Colonic mucosa (tissue), 4 donors: ENCODE results near the gene SLAMF6. TPM values are rescaled to one million over a fixed set of nuclear protein-coding genes. Genes with fewer than 3 reads are reported as not detected.

ENCODE experiments used
- DNase-seq: peaks from one replicate; pipeline ENCODE4 v3.0.0-alpha.2; 2020
- H3K27ac ChIP-seq: fragments of 200-600 bp; one replicate; pipeline ENCODE4 v1.8.0; 2021
- H3K27me3 ChIP-seq: fragments of 200-600 bp; one replicate; pipeline ENCODE4 v1.8.0; 2021
- H3K36me3 ChIP-seq: fragments of 200-600 bp; one replicate; pipeline ENCODE4 v1.8.0; 2021
- H3K4me1 ChIP-seq: fragments of 200-600 bp; one replicate; pipeline ENCODE4 v1.8.0; 2021; ENCODE audit warnings: mild to moderate bottlenecking
- H3K4me3 ChIP-seq: fragments of 200-600 bp; one replicate; pipeline ENCODE4 v1.8.0; 2021
- H3K9ac ChIP-seq, 2 donors: one replicate each; pipeline ENCODE4 v1.7.0; 2013; ENCODE audit warnings: control low read depth in 2 of 2, low read depth in 2 of 2, low read length in 2 of 2
- H3K9me3 ChIP-seq: fragments of 200-600 bp; one replicate; pipeline ENCODE4 v1.8.0; 2021
- CTCF ChIP-seq: fragments of 200-600 bp; IDR thresholded peaks from one replicate; pipeline ENCODE4 v1.8.0; 2022; ENCODE audit warnings: antibody characterized with exemption, mild to moderate bottlenecking
- intact Hi-C: fragments of 100-400 bp; cut with DNase I; formaldehyde crosslinking; loops from one replicate; pipeline ENCODE4 v1.14.1; 2022
- total RNA-seq, 2 donors: library from RNA; stranded (reverse); fragmentation: NEBNext Ultra II Directional in 1 of 2; extraction: Animal tissue kit (Norgen Biotek cat#: 25700) in 1 of 2; gene quantifications; one replicate each; pipeline ENCODE4 v1.2.1, GENCODE V29; 2021
- donor health status: healthy.
- donor health status: DM: no; HTN: no; CAD: no.
- donor health status: DM: no; HTN: no; CAD: no.

Gene SLAMF6
- total RNA-seq, 2 donors from 2014 or later: 1.1 to 1.4 TPM

- Histone ChIP-seq H3K27ac (no peak overlapping the region), H3K36me3 (no peaks in the 10 kb centered on the region), H3K4me3 (no peak overlapping the region), H3K4me1 (peaks cover 11% of the 10 kb centered on the region), H3K27me3 (no peaks in the 10 kb centered on the region), H3K9ac (no peak overlapping the region), H3K9me3 (no peaks in the 10 kb centered on the region)
- TF ChIP-seq CTCF: no peak
- intact Hi-C loops: no loop called here
- DNase-seq: no peak
These were observed 73.6 kb downstream of the SLAMF6 start for GRCh38 chr1:160449494-160449893.

GRCh38 chr1:160446945-160447600 lies 76.0 kb downstream of the SLAMF6 start:
- H3K27me3 ChIP-seq: no peaks in the 10 kb centered on the region
- H3K9ac ChIP-seq: no peak overlapping the region
- DNase-seq: no peak
- no peak for TF ChIP-seq CTCF
- intact Hi-C loops: no loop called here
- H3K4me3 ChIP-seq: no peak overlapping the region
- peaks cover 11% of the 10 kb centered on the region for H3K4me1 ChIP-seq
- no peak overlapping the region for H3K27ac ChIP-seq
- H3K36me3 ChIP-seq: no peaks in the 10 kb centered on the region
- H3K9me3 ChIP-seq: no peaks in the 10 kb centered on the region

GRCh38 chr1:160439718-160440117 lies 83.3 kb downstream of the SLAMF6 start:
- Histone ChIP-seq H3K4me1 (peaks cover 3% of the 10 kb centered on the region), H3K27ac (no peak overlapping the region), H3K9ac (no peak overlapping the region), H3K4me3 (no peak overlapping the region), H3K9me3 (no peaks in the 10 kb centered on the region), H3K27me3 (no peaks in the 10 kb centered on the region), H3K36me3 (no peaks in the 10 kb centered on the region)
- TF ChIP-seq CTCF: no peak
- intact Hi-C loops: no loop called here
- DNase-seq: no peak

GRCh38 chr1:160438935-160439334 lies 84.1 kb downstream of the SLAMF6 start:
- Histone ChIP-seq H3K27me3 (no peaks in the 10 kb centered on the region), H3K9me3 (no peaks in the 10 kb centered on the region), H3K4me3 (no peak overlapping the region), H3K27ac (no peak overlapping the region), H3K4me1 (peaks cover 3% of the 10 kb centered on the region), H3K9ac (no peak overlapping the region), H3K36me3 (no peaks in the 10 kb centered on the region)
- TF ChIP-seq CTCF: no peak
- DNase-seq: no peak
- intact Hi-C loops: no loop called here

GRCh38 chr1:160438317-160438918 lies 84.6 kb downstream of the SLAMF6 start:
- intact Hi-C loops: no loop called here
- H3K27ac ChIP-seq: no peak overlapping the region
- peak overlapping the region; percentile 8 for H3K4me3 ChIP-seq
- peaks cover 3% of the 10 kb centered on the region for H3K4me1 ChIP-seq
- H3K9ac ChIP-seq: no peak overlapping the region
- H3K36me3 ChIP-seq: no peaks in the 10 kb centered on the region
- H3K9me3 ChIP-seq: no peaks in the 10 kb centered on the region
- TF ChIP-seq CTCF: no peak
- H3K27me3 ChIP-seq: no peaks in the 10 kb centered on the region
- no peak for DNase-seq
